ENCODE data around the gene CELA3B. TPM values are rescaled to one million over a fixed set of nuclear protein-coding genes. Genes with fewer than 3 reads are reported as not detected.
A peak's percentile ranks its signal among the peaks of the same experiment; 100 is the strongest.

Gene CELA3B
- total RNA-seq, 4 donors from 2014 or later: not detected

GRCh38 chr1:21932127-21932526, 44.7 kb upstream of the CELA3B start:
- H3K9me3 ChIP-seq: no peaks in the 10 kb centered on the region
- H3K27ac ChIP-seq: peak overlapping the region; percentile 89 to 98 (median 95)
- no peaks in the 10 kb centered on the region for H3K27me3 ChIP-seq
- 50 to 63% methylated on average over 3 to 7 of the region's 7 CpGs for WGBS, 2 donors
- no peak for DNase-seq
- TF ChIP-seq CTCF (IDR thresholded peaks at IDR 0.05) (no peak), POLR2A (IDR thresholded peaks at IDR 0.05) (no peak)
- no peak overlapping the region for H3K4me3 ChIP-seq (replicated peaks in 1 of 3)
- intact Hi-C loops (cut with DNase I): no loop called here
- H3K4me1 ChIP-seq: peaks cover 73 to 82% of the 10 kb centered on the region in 2 donors
- no peaks in the 10 kb centered on the region for H3K36me3 ChIP-seq

GRCh38 chr1:21933397-21934248, 43.2 kb upstream of the CELA3B start:
- TF ChIP-seq CTCF (IDR thresholded peaks at IDR 0.05) (no peak), POLR2A (IDR thresholded peaks at IDR 0.05) (peak in 1 of 2 donors; percentile 80)
- Histone ChIP-seq H3K27me3 (no peaks in the 10 kb centered on the region), H3K36me3 (no peaks in the 10 kb centered on the region), H3K27ac (peak overlapping the region; percentile 89 to 98 (median 95)), H3K4me3 (replicated peaks in 1 of 3) (peak overlapping the region in 1 of 3 donors; percentile 10), H3K4me1 (peaks cover 60 to 78% of the 10 kb centered on the region in 2 donors), H3K9me3 (no peaks in the 10 kb centered on the region)
- peak; percentile 89 to 94 for DNase-seq
- intact Hi-C loops (cut with DNase I): no loop called here
- 32 to 37% methylated on average over 16 to 19 of the region's 19 CpGs for WGBS, 2 donors

- peak overlapping the region; percentile 66 to 98 (median 95) for H3K27ac ChIP-seq
These were observed 41.4 kb upstream of the CELA3B start for GRCh38 chr1:21935393-21935804.

GRCh38 chr1:21935891-21936365, 40.9 kb upstream of the CELA3B start:
- no peaks in the 10 kb centered on the region for H3K9me3 ChIP-seq
- no peaks in the 10 kb centered on the region for H3K36me3 ChIP-seq
- peak; percentile 37 to 39 for DNase-seq
- H3K4me3 ChIP-seq (replicated peaks in 1 of 3): peak overlapping the region in 2 of 3 donors; percentile 47 to 65
- peaks cover 70 to 83% of the 10 kb centered on the region in 2 donors for H3K4me1 ChIP-seq
- 2 to 11% methylated on average over 5 to 8 of the region's 8 CpGs for WGBS, 2 donors
- H3K27me3 ChIP-seq: no peaks in the 10 kb centered on the region
- TF ChIP-seq CTCF (IDR thresholded peaks at IDR 0.05) (no peak), POLR2A (IDR thresholded peaks at IDR 0.05) (peak in 1 of 2 donors; percentile 8)
- peak overlapping the region; percentile 66 to 98 (median 95) for H3K27ac ChIP-seq
- intact Hi-C loops (cut with DNase I): loop anchor here (5.0 kb wide), 1 partner anchor 34 kb away; no protein-coding TSS in a partner anchor

More at GRCh38 chr1:21935393-21935804, 41.4 kb upstream of the CELA3B start:
- peaks cover 74 to 87% of the 10 kb centered on the region in 2 donors for H3K4me1 ChIP-seq
- H3K27me3 ChIP-seq: no peaks in the 10 kb centered on the region
- 35 to 48% methylated on average over 5 to 10 of the region's 10 CpGs for WGBS, 2 donors
- DNase-seq: no peak
- peak overlapping the region in 1 of 3 donors; percentile 65 for H3K4me3 ChIP-seq (replicated peaks in 1 of 3)
- intact Hi-C loops (cut with DNase I): loop anchor here (5.0 kb wide), 1 partner anchor 33 kb away; no protein-coding TSS in a partner anchor
- no peaks in the 10 kb centered on the region for H3K9me3 ChIP-seq
- no peaks in the 10 kb centered on the region for H3K36me3 ChIP-seq
- TF ChIP-seq POLR2A (IDR thresholded peaks at IDR 0.05) (no peak), CTCF (IDR thresholded peaks at IDR 0.05) (no peak)

All from thyroid gland (tissue), 4 donors.